Measurements from ENCODE around the gene DACH1. TPM values are rescaled to one million over a fixed set of nuclear protein-coding genes. Genes with fewer than 3 reads are reported as not detected.

Gene DACH1
- total RNA-seq, 1 experiment from 2014 or later = 1.2 TPM

GRCh38 chr13:71871844-71872243 is 4.8 kb upstream of the DACH1 start:
- intact Hi-C loops (cut with micrococcal nuclease; ENCODE audit: unreplicated experiment) = no loop called here
- ChIA-PET POLR2A (interaction anchor here (0.7 kb wide), 1 partner anchor 423 kb away, joined by 3 read pairs; no protein-coding TSS in a partner anchor), CTCF (no interaction called here)
- no peak overlapping the region for H3K4me3 ChIP-seq (ENCODE audit: low read depth, low read length)
- H3K27me3 Mint-ChIP-seq (ENCODE audit: insufficient read depth, unreplicated experiment) = peaks cover 15% of the 10 kb centered on the region
- H3K36me3 Mint-ChIP-seq (ENCODE audit: insufficient read depth, unreplicated experiment) = peaks cover 5% of the 10 kb centered on the region
- no peaks in the 10 kb centered on the region; the same call in 1 of the 2 replicates for H3K4me1 ChIP-seq
- BruUV-seq (replicated peaks) = no TSS peak
- H3K9me3 ChIP-seq = no peaks in the 10 kb centered on the region
- no peak for TF ChIP-seq CTCF (IDR thresholded peaks at IDR 0.05; ENCODE audit: insufficient read depth in 1 of 2, low read depth in 1 of 2, low read length in 1 of 2, severe bottlenecking in 1 of 2, unreplicated experiment in 1 of 2)
- no peak for DNase-seq
- H3K9me3 Mint-ChIP-seq (ENCODE audit: unreplicated experiment) = no peaks in the 10 kb centered on the region
- peaks cover 5% of the 10 kb centered on the region for H3K4me1 Mint-ChIP-seq (ENCODE audit: low read depth, unreplicated experiment)
- no peak overlapping the region for H3K4me3 Mint-ChIP-seq (ENCODE audit: unreplicated experiment)
- H3K27me3 ChIP-seq (replicated peaks; ENCODE audit: control insufficient read depth, insufficient read depth, low read length) = no peaks in the 10 kb centered on the region; the same call in 1 of the 2 replicates
- no peak overlapping the region for H3K27ac Mint-ChIP-seq (ENCODE audit: unreplicated experiment)
- no peaks in the 10 kb centered on the region for H3K36me3 ChIP-seq (ENCODE audit: control insufficient read depth, insufficient read depth, low read length)

GRCh38 chr13:71871176-71871754 is 4.3 kb upstream of the DACH1 start:
- H3K27me3 ChIP-seq (replicated peaks; ENCODE audit: control insufficient read depth, insufficient read depth, low read length) = no peaks in the 10 kb centered on the region; the same call in none of the 2 replicates
- intact Hi-C loops (cut with micrococcal nuclease; ENCODE audit: unreplicated experiment) = no loop called here
- TF ChIP-seq CTCF (IDR thresholded peaks at IDR 0.05; ENCODE audit: insufficient read depth in 1 of 2, low read depth in 1 of 2, low read length in 1 of 2, severe bottlenecking in 1 of 2, unreplicated experiment in 1 of 2) = no peak
- H3K36me3 ChIP-seq (ENCODE audit: control insufficient read depth, insufficient read depth, low read length) = no peaks in the 10 kb centered on the region
- H3K9me3 ChIP-seq = no peaks in the 10 kb centered on the region
- Mint-ChIP-seq H3K27ac (ENCODE audit: unreplicated experiment) (no peak overlapping the region), H3K9me3 (ENCODE audit: unreplicated experiment) (no peaks in the 10 kb centered on the region), H3K27me3 (ENCODE audit: insufficient read depth, unreplicated experiment) (peaks cover 15% of the 10 kb centered on the region), H3K36me3 (ENCODE audit: insufficient read depth, unreplicated experiment) (peaks cover 5% of the 10 kb centered on the region), H3K4me3 (ENCODE audit: unreplicated experiment) (no peak overlapping the region), H3K4me1 (ENCODE audit: low read depth, unreplicated experiment) (peaks cover 7% of the 10 kb centered on the region)
- no peaks in the 10 kb centered on the region; the same call in 1 of the 2 replicates for H3K4me1 ChIP-seq
- no peak overlapping the region for H3K4me3 ChIP-seq (ENCODE audit: low read depth, low read length)
- ChIA-PET POLR2A (interaction anchor here (0.7 kb wide), 1 partner anchor 422 kb away, joined by 3 read pairs; no protein-coding TSS in a partner anchor), CTCF (no interaction called here)
- DNase-seq = no peak
- BruUV-seq (replicated peaks) = no TSS peak

- Histone ChIP-seq H3K4me1 (no peaks in the 10 kb centered on the region; the same call in 1 of the 2 replicates), H3K9me3 (no peaks in the 10 kb centered on the region), H3K36me3 (ENCODE audit: control insufficient read depth, insufficient read depth, low read length) (no peaks in the 10 kb centered on the region), H3K27me3 (replicated peaks; ENCODE audit: control insufficient read depth, insufficient read depth, low read length) (peaks cover 6% of the 10 kb centered on the region), H3K4me3 (ENCODE audit: low read depth, low read length) (no peak overlapping the region)
- Mint-ChIP-seq H3K4me3 (ENCODE audit: unreplicated experiment) (no peak overlapping the region), H3K4me1 (ENCODE audit: low read depth, unreplicated experiment) (peaks cover 7% of the 10 kb centered on the region), H3K27me3 (ENCODE audit: insufficient read depth, unreplicated experiment) (peaks cover 16% of the 10 kb centered on the region), H3K36me3 (ENCODE audit: insufficient read depth, unreplicated experiment) (peaks cover 5% of the 10 kb centered on the region), H3K27ac (ENCODE audit: unreplicated experiment) (no peak overlapping the region), H3K9me3 (ENCODE audit: unreplicated experiment) (no peaks in the 10 kb centered on the region)
- POLR2A ChIA-PET = no interaction called here
- intact Hi-C loops (cut with micrococcal nuclease; ENCODE audit: unreplicated experiment) = no loop called here
- CTCF ChIA-PET = no interaction called here
- no TSS peak for BruUV-seq (replicated peaks)
- TF ChIP-seq CTCF (IDR thresholded peaks at IDR 0.05; ENCODE audit: insufficient read depth in 1 of 2, low read depth in 1 of 2, low read length in 1 of 2, severe bottlenecking in 1 of 2, unreplicated experiment in 1 of 2) = no peak
- DNase-seq = no peak
Measured at GRCh38 chr13:71870100-71870499, 3.1 kb upstream of the DACH1 start.

Measured in Caco-2 (cell line).